Activated naive CD4-positive, alpha-beta T cell treated with anti-CD3 and anti-CD28 coated beads, Interleukin-2, amount 50 U/mL, for 24 hours (primary cell): ENCODE results near the gene DNAJA2.
"Not testable (repeated sequence)": the region's sequence is repeated elsewhere in the genome, so short reads cannot be mapped to it uniquely, and the experiment has no call there.

Experiments used
- H3K27ac Mint-ChIP-seq: one replicate; pipeline ENCODE4 v1.8.0; 2021; ENCODE audit warnings: mild to moderate bottlenecking, mixed read lengths
- H3K27me3 Mint-ChIP-seq: one replicate; pipeline ENCODE4 v1.8.0; 2021; ENCODE audit warnings: mixed read lengths
- H3K36me3 Mint-ChIP-seq: one replicate; pipeline ENCODE4 v1.8.0; 2021; ENCODE audit warnings: mixed read lengths
- H3K4me1 Mint-ChIP-seq: one replicate; pipeline ENCODE4 v1.8.0; 2021; ENCODE audit warnings: mixed read lengths
- H3K4me3 Mint-ChIP-seq: one replicate; pipeline ENCODE4 v1.8.0; 2021; ENCODE audit warnings: mild to moderate bottlenecking, mixed read lengths
- H3K9me3 Mint-ChIP-seq: one replicate; pipeline ENCODE4 v1.8.0; 2021; ENCODE audit warnings: mixed read lengths

Gene DNAJA2

GRCh38 chr16:46961373-46962353, 11.8 kb downstream of the DNAJA2 start:
- Mint-ChIP-seq H3K4me3 (peak overlapping the region; percentile 5), H3K9me3 (no peaks in the 10 kb centered on the region), H3K27ac (peak overlapping the region; percentile 76)

GRCh38 chr16:46954562-46954961, 18.9 kb downstream of the DNAJA2 start:
- Mint-ChIP-seq H3K4me1 (no peaks in the 10 kb centered on the region), H3K36me3 (peaks cover 7% of the 10 kb centered on the region), H3K9me3 (no peaks in the 10 kb centered on the region), H3K4me3 (no peak overlapping the region), H3K27me3 (no peaks in the 10 kb centered on the region), H3K27ac (peak overlapping the region; percentile 59)

More at GRCh38 chr16:46961373-46962353, 11.8 kb downstream of the DNAJA2 start:
- peaks cover 21% of the 10 kb centered on the region for H3K36me3 Mint-ChIP-seq
- no peaks in the 10 kb centered on the region for H3K27me3 Mint-ChIP-seq
- peaks cover 35% of the 10 kb centered on the region for H3K4me1 Mint-ChIP-seq

DNA sequence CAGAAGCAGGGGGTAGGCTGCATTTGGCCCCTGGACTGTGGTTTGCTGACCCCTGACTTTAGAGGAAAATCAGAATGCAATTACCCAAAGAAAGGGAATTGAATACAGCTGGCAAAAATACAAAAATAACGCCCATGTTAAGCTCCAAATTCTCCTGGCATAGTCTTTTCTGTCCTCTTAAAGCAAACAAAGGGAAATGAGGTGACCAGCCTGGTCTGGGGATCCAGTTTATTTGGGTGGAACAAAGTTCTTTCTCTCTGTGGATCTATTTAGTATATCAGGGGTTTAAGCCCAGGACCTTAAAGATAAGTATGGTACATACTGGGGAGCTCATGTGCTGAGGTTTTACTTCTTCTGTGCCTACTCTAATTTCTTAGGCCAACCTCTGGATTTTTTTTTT, 23.5 kb downstream of the DNAJA2 start:
- H3K4me3 Mint-ChIP-seq = no peak overlapping the region
- no peaks in the 10 kb centered on the region for H3K27me3 Mint-ChIP-seq
- H3K27ac Mint-ChIP-seq = no peak overlapping the region
- no peaks in the 10 kb centered on the region for H3K4me1 Mint-ChIP-seq
- H3K36me3 Mint-ChIP-seq = peaks cover 3% of the 10 kb centered on the region
- H3K9me3 Mint-ChIP-seq = no peaks in the 10 kb centered on the region

- H3K4me3 Mint-ChIP-seq = no peak overlapping the region
- H3K9me3 Mint-ChIP-seq = no peaks in the 10 kb centered on the region
- no peaks in the 10 kb centered on the region for H3K36me3 Mint-ChIP-seq
- no peaks in the 10 kb centered on the region for H3K27me3 Mint-ChIP-seq
- no peak overlapping the region for H3K27ac Mint-ChIP-seq
- H3K4me1 Mint-ChIP-seq = no peaks in the 10 kb centered on the region
Observed at GRCh38 chr16:46949241-46949892, 24.1 kb downstream of the DNAJA2 start.

DNA sequence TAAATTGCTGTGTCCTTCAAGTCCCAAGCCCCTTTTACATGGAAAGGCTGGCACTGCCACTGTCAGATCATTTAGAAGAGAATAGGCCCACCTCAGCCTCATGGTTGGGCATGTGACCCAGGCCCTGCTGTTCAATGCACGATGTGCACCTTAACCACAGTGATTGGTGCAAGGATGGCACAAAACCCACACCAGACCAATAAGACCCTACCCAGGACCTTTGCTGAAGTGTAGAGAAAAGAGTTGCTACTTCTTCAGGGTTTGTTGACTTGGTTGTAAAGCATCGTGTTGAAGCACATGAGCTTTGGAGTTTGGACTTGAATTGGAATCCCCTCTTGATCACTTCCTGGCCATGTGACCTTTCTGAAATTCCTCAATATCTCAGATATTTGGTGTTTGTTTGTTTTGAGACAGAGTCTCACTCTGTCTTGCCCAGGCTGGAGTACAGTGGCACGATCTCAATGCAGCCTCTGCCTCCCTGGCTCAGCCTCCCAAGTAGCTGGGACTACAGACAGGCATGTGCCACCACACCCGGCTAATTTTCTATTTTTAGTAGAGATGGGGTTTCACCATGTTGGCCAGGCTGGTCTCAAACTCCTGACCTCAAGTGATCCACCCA, 24.8 kb downstream of the DNAJA2 start:
- H3K36me3 Mint-ChIP-seq = no peaks in the 10 kb centered on the region
- H3K9me3 Mint-ChIP-seq = no peaks in the 10 kb centered on the region
- no peaks in the 10 kb centered on the region for H3K27me3 Mint-ChIP-seq
- H3K4me1 Mint-ChIP-seq = no peaks in the 10 kb centered on the region
- H3K27ac Mint-ChIP-seq = no peak overlapping the region
- no peak overlapping the region for H3K4me3 Mint-ChIP-seq

GRCh38 chr16:46947900-46948547, 25.4 kb downstream of the DNAJA2 start:
- H3K27ac Mint-ChIP-seq = no peak overlapping the region
- H3K4me3 Mint-ChIP-seq = no peak overlapping the region
- no peaks in the 10 kb centered on the region for H3K27me3 Mint-ChIP-seq
- peaks cover 6% of the 10 kb centered on the region for H3K4me1 Mint-ChIP-seq
- no peaks in the 10 kb centered on the region for H3K36me3 Mint-ChIP-seq
- no peaks in the 10 kb centered on the region for H3K9me3 Mint-ChIP-seq

DNA sequence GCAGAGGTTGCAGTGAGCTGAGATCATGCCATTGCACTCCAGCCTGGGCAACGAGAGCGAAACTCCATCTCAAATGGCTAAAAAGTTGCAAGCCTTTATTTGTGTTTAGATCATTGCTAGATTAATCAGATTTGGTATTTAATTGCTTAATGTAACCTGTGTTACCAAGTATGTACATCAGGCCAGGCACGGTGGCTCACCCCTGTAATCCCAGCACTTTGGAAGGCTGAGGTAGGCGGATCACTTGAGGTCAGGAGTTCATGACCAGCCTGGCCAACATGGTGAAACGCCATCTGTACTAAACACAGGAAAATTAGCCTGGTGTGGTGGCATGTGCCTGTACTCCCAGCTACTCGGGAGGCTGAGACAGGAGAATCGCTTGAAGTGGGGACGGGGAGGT, 28.8 kb downstream of the DNAJA2 start:
- not testable (repeated sequence) for H3K4me3 Mint-ChIP-seq, H3K27ac Mint-ChIP-seq, H3K9me3 Mint-ChIP-seq, H3K27me3 Mint-ChIP-seq, H3K36me3 Mint-ChIP-seq
- H3K4me1 Mint-ChIP-seq = peaks cover 14% of the 10 kb centered on the region

- Mint-ChIP-seq H3K27ac (no peak overlapping the region), H3K9me3 (no peaks in the 10 kb centered on the region), H3K4me3 (no peak overlapping the region), H3K36me3 (no peaks in the 10 kb centered on the region), H3K4me1 (peaks cover 3% of the 10 kb centered on the region), H3K27me3 (no peaks in the 10 kb centered on the region)
Observed at GRCh38 chr16:46937536-46937935, 35.9 kb downstream of the DNAJA2 start.

DNA sequence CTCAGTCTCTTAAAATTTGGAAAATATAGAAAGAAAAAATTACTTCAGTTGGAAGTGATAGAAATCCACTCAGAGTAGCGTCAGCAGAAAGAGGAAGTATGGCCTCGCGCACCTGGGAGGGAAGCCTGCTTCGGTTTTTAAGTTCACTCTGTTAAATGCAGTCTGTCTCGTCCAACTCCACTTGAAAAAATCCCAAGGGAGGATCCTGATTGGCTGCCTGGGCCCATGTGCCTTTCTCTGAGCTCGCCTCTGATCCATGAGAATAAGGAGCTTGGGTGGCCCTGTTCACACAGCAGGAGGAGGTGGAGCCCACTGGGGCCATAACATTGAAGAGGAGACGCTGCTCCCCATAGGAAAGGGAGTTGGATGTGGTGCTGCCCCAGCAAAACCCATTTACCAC, 40.7 kb downstream of the DNAJA2 start:
- H3K4me3 Mint-ChIP-seq = no peak overlapping the region

DNA sequence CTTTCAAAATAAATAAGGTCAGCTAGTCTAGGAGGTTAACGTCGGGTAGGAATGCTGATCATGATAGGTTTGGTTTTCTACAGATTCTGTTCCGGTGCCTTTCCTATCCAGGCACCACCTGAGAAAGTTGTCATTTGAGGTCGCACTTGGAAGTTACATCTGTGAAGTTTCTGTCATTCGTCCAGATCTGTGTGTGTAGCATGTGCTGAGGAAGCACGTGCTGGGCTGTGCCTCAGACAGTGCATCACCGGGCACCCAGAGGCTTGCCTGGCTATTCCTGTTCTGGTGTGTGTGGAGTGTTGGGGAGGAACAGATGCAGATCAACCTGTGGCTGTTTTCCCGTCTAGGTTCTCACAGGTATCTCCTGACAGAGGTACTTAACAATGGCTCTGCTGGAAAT, 42.6 kb downstream of the DNAJA2 start:
- Mint-ChIP-seq H3K27me3 (no peaks in the 10 kb centered on the region), H3K27ac (no peak overlapping the region), H3K4me3 (no peak overlapping the region), H3K4me1 (no peaks in the 10 kb centered on the region), H3K9me3 (no peaks in the 10 kb centered on the region), H3K36me3 (peaks cover 3% of the 10 kb centered on the region)

More for the DNA sequence above, 40.7 kb downstream of the DNAJA2 start:
- Mint-ChIP-seq H3K27ac (no peak overlapping the region), H3K36me3 (peaks cover 3% of the 10 kb centered on the region), H3K4me1 (no peaks in the 10 kb centered on the region), H3K9me3 (no peaks in the 10 kb centered on the region), H3K27me3 (no peaks in the 10 kb centered on the region)

DNA sequence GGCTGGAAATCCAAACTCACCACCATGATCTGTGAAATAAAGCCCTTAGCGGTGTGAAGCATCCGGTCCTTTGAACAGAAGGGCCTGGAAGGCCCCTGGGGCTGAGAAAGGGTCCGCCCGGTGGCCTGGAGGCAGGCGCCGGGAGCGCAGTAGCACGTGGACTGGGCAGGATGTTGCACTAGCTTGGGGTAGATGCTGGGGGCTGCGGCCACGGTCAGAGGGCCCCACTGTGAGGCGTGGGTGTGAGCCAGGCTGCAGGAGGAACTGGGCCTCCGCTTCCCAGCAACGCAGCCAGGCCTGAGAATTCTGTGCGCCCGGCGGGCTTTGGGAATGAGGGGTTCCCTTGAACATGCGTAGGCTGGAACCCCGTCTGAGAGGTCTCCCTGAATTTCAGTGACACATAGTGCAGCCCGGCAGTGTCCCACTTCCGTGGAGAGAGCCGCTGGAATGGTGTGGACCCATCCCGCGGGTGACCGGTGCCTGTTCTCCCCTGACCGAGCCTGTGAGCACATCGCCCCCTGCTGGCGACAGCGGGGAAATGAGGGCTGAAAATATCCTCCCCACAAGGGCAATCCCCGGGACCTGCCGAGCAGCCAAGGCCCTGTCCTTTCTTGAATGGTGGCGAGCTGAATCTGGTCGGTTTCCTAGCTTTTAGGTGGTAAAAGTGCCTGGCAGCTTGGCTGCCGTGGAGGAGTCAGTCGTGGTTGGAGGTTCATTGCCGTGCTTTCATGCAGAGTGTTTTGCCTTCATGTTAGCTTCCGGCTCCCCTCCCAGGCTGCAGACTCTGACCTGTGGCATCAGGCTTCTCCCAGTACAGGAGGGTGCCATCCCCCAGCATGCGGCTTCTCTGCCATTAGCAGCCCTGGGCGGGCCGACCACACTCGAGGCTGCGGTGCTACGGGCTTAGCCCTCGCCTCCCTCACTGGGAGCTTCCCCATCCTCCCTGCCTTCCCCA, 43.8 kb downstream of the DNAJA2 start:
- no peaks in the 10 kb centered on the region for H3K4me1 Mint-ChIP-seq
- H3K27me3 Mint-ChIP-seq = no peaks in the 10 kb centered on the region
- H3K36me3 Mint-ChIP-seq = peaks cover 3% of the 10 kb centered on the region
- no peak overlapping the region for H3K4me3 Mint-ChIP-seq
- no peak overlapping the region for H3K27ac Mint-ChIP-seq
- H3K9me3 Mint-ChIP-seq = no peaks in the 10 kb centered on the region

- Mint-ChIP-seq H3K27ac (no peak overlapping the region), H3K9me3 (no peaks in the 10 kb centered on the region), H3K4me3 (no peak overlapping the region), H3K4me1 (no peaks in the 10 kb centered on the region), H3K36me3 (peaks cover 3% of the 10 kb centered on the region), H3K27me3 (no peaks in the 10 kb centered on the region)
Observed at GRCh38 chr16:46928811-46929210, 44.7 kb downstream of the DNAJA2 start.

GRCh38 chr16:46927273-46927672, 46.2 kb downstream of the DNAJA2 start:
- Mint-ChIP-seq H3K36me3 (peaks cover 3% of the 10 kb centered on the region), H3K27ac (no peak overlapping the region), H3K4me3 (no peak overlapping the region)

DNA sequence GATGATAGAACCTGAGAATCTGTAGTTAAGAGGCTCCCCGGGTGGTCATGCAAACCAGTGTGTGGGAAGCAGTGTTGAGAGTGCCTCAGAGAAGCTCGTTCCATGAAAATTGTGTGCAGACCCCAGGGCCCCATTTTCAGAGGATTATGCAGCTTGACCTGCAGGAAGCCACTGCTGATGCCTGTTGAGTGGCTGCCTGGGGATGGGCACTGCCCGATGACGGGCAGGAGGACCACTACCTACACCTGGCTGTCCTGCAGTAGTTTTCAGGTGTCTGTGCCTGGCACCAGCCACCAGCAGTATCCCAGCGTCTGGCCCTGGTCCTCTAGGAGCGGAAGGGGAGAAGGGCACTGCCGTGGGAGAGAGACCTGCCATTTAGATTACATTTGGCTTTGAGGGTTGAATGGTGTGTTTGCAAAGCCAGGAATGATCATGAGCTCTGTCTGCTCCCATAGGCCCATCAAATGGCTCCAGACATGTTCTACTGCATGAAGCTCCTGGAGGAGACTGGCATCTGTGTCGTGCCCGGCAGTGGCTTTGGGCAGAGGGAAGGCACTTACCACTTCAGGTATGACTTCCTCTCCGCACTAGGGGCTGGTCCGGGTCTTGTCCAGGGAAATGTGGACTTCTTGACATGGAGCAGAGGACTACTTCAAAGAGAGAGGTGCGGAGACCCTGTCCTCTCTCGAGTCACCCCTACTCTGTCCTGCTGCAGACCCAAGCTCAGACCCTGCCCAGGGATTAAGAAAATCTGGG, 46.8 kb downstream of the DNAJA2 start:
- no peaks in the 10 kb centered on the region for H3K27me3 Mint-ChIP-seq
- no peaks in the 10 kb centered on the region for H3K4me1 Mint-ChIP-seq

More at GRCh38 chr16:46927273-46927672, 46.2 kb downstream of the DNAJA2 start:
- Mint-ChIP-seq H3K4me1 (no peaks in the 10 kb centered on the region), H3K27me3 (no peaks in the 10 kb centered on the region), H3K9me3 (no peaks in the 10 kb centered on the region)

More for the DNA sequence above, 46.8 kb downstream of the DNAJA2 start:
- Mint-ChIP-seq H3K9me3 (no peaks in the 10 kb centered on the region), H3K36me3 (peaks cover 3% of the 10 kb centered on the region), H3K27ac (no peak overlapping the region), H3K4me3 (no peak overlapping the region)
